ENCODE measurements around the gene SERP2.

SERP2 gene

DNA sequence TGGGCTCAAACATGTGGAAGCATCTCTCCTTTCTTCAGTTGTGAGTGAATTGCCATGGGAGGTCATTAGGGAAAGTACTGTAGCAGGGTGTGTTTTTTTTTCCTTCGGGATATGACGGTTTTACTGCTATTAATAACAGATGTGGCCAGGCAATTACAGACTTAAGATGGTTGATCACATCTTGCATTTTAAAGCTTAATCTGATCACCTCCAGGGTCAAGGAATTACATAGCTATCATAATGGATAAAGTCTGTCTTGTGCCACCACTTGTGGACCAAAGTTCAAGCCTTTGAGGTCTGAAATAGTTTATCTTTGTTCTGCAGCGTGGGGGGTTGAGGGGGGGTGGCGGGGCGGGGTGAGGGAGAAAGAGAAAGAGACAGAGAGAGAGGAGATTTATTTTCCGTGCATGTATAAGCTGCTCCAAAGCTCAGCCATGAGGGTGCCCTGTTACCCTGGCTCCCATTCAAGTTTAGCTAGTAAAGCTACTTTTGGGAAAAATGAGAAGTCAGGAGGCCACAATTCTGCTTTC, 5.5 kb upstream of the SERP2 start (continued):
- TF ChIP-seq ZNF157 (tag by site-specific recombination; IDR thresholded peaks at IDR 0.05) = no peak
- no peak for TF ChIP-seq ZNF266 (tag by site-specific recombination; IDR thresholded peaks at IDR 0.05; ENCODE audit: low read depth)
- TF ChIP-seq ZNF776 (tag by site-specific recombination; IDR thresholded peaks at IDR 0.05; ENCODE audit: borderline replicate concordance) = no peak
- TF ChIP-seq ZNF24 (tag by site-specific recombination; IDR thresholded peaks at IDR 0.05) = no peak
- TF ChIP-seq ZNF558 (tag by site-specific recombination; IDR thresholded peaks at IDR 0.05) = no peak
- TF ChIP-seq, protein P1, sequence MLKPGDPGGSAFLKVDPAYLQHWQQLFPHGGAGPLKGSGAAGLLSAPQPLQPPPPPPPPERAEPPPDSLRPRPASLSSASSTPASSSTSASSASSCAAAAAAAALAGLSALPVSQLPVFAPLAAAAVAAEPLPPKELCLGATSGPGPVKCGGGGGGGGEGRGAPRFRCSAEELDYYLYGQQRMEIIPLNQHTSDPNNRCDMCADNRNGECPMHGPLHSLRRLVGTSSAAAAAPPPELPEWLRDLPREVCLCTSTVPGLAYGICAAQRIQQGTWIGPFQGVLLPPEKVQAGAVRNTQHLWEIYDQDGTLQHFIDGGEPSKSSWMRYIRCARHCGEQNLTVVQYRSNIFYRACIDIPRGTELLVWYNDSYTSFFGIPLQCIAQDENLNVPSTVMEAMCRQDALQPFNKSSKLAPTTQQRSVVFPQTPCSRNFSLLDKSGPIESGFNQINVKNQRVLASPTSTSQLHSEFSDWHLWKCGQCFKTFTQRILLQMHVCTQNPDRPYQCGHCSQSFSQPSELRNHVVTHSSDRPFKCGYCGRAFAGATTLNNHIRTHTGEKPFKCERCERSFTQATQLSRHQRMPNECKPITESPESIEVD (tag by site-specific recombination; IDR thresholded peaks at IDR 0.05) = peak; percentile 61
- TF ChIP-seq, protein P2, sequence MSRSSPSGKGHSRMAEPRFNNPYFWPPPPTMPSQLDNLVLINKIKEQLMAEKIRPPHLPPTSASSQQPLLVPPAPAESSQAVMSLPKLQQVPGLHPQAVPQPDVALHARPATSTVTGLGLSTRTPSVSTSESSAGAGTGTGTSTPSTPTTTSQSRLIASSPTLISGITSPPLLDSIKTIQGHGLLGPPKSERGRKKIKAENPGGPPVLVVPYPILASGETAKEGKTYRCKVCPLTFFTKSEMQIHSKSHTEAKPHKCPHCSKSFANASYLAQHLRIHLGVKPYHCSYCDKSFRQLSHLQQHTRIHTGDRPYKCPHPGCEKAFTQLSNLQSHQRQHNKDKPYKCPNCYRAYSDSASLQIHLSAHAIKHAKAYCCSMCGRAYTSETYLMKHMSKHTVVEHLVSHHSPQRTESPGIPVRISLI (tag by site-specific recombination; IDR thresholded peaks at IDR 0.05) = no peak

DNA sequence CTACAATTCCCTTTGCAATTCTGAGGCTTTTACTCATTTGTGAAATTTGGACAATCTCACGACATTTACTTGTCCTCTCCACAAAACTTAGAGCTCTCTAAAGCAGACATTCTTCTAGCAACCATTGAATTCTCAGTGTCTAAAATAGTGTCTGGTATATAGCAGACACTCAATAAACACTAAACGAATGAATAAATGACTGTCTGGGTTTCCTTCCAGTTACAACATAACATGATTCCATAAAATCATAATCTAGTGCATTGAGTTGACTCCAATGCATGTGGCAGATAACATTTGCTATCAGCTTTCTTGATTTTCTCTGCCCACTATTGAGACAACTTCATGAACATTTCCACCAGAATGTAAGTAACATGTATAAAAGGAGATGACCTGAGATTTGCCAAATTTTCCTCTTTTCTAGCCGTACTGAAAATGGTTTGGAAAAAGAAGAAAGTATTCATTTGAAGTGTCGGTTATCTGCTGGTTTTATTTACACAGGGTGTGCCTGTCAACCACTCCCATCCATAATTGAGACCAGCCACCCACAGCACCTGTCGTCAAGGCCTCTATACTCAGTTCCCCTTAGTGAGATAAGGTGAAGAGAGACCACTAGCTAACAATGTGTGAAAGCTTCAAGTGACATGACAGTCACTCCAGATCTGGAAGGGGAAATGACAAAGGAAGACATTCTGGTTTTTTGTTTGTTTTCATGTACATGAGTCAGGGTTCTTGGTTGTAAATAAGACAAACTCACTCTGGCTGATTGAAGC, 4.8 kb upstream of the SERP2 start:
- CTCF ChIA-PET = no interaction called here
- Histone ChIP-seq H3K9me3 (ENCODE audit: control insufficient read depth, insufficient read depth, low read depth, low read length) (no peaks in the 10 kb centered on the region), H3K36me3 (ENCODE audit: control insufficient read depth in 2 of 2, insufficient read depth in 1 of 2, low read length in 2 of 2) (no peaks in the 10 kb centered on the region), H3K4me1 (ENCODE audit: control insufficient read depth, insufficient read depth, low read length) (peaks cover 2% of the 10 kb centered on the region), H3K27ac (ENCODE audit: extremely low read depth, low read depth, low read length) (no peak overlapping the region; the same call in 1 of the 2 replicates), H3K4me3 (ENCODE audit: low read depth, low read length) (no peak overlapping the region)
- POLR2A ChIA-PET = interaction anchor here (1.0 to 2.2 kb wide), 2 partner anchors 65 to 67 kb away, joined by 3 to 12 read pairs; no protein-coding TSS in a partner anchor
- TF ChIP-seq, protein P3, sequence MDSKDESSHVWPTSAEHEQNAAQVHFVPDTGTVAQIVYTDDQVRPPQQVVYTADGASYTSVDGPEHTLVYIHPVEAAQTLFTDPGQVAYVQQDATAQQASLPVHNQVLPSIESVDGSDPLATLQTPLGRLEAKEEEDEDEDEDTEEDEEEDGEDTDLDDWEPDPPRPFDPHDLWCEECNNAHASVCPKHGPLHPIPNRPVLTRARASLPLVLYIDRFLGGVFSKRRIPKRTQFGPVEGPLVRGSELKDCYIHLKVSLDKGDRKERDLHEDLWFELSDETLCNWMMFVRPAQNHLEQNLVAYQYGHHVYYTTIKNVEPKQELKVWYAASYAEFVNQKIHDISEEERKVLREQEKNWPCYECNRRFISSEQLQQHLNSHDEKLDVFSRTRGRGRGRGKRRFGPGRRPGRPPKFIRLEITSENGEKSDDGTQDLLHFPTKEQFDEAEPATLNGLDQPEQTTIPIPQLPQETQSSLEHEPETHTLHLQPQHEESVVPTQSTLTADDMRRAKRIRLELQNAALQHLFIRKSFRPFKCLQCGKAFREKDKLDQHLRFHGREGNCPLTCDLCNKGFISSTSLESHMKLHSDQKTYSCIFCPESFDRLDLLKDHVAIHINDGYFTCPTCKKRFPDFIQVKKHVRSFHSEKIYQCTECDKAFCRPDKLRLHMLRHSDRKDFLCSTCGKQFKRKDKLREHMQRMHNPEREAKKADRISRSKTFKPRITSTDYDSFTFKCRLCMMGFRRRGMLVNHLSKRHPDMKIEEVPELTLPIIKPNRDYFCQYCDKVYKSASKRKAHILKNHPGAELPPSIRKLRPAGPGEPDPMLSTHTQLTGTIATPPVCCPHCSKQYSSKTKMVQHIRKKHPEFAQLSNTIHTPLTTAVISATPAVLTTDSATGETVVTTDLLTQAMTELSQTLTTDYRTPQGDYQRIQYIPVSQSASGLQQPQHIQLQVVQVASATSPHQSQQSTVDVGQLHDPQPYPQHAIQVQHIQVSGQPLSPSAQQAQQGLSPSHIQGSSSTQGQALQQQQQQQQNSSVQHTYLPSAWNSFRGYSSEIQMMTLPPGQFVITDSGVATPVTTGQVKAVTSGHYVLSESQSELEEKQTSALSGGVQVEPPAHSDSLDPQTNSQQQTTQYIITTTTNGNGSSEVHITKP (tag by site-specific recombination; IDR thresholded peaks at IDR 0.05) = no peak
- peak; percentile 88 for TF ChIP-seq KLF1 (tag by site-specific recombination; IDR thresholded peaks at IDR 0.05)
- TF ChIP-seq, protein P4, sequence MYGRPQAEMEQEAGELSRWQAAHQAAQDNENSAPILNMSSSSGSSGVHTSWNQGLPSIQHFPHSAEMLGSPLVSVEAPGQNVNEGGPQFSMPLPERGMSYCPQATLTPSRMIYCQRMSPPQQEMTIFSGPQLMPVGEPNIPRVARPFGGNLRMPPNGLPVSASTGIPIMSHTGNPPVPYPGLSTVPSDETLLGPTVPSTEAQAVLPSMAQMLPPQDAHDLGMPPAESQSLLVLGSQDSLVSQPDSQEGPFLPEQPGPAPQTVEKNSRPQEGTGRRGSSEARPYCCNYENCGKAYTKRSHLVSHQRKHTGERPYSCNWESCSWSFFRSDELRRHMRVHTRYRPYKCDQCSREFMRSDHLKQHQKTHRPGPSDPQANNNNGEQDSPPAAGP (tag by site-specific recombination; IDR thresholded peaks at IDR 0.05) = 0 out of 2 replicates have a peak, but pooled peaks have one; percentile 48
- TF ChIP-seq KLF10 (tag by site-specific recombination; IDR thresholded peaks at IDR 0.05) = no peak
- TF ChIP-seq ZNF324 (tag by site-specific recombination; IDR thresholded peaks at IDR 0.05) = no peak
- TF ChIP-seq ZNF747 (tag by site-specific recombination; IDR thresholded peaks at IDR 0.05) = no peak
- no peak for TF ChIP-seq SP3 (tag by site-specific recombination; IDR thresholded peaks at IDR 0.05)
- TF ChIP-seq ZNF654 (tag by site-specific recombination; IDR thresholded peaks at IDR 0.05; ENCODE audit: low read depth) = no peak
- TF ChIP-seq ZNF664 (tag by site-specific recombination; IDR thresholded peaks at IDR 0.05) = peak; percentile 94
- TF ChIP-seq ZNF391 (tag by site-specific recombination; IDR thresholded peaks at IDR 0.05; ENCODE audit: borderline replicate concordance, low read depth) = no peak
- TF ChIP-seq ZBTB20 (tag by site-specific recombination; IDR thresholded peaks at IDR 0.05) = no peak
- TF ChIP-seq ZNF266 (tag by site-specific recombination; IDR thresholded peaks at IDR 0.05; ENCODE audit: low read depth) = no peak
- 0 out of 2 replicates have a peak, but pooled peaks have one; percentile 19 for TF ChIP-seq EGR2 (tag by site-specific recombination; IDR thresholded peaks at IDR 0.05; ENCODE audit: low read depth)
- no peak for TF ChIP-seq GLI2 (tag by site-specific recombination; IDR thresholded peaks at IDR 0.05; ENCODE audit: borderline replicate concordance, low read depth)
- no peak for TF ChIP-seq IKZF3 (tag by site-specific recombination; IDR thresholded peaks at IDR 0.05)

Measured in HEK293 (cell line).